Lower lobe of right lung (tissue), 2 donors: ENCODE results near the gene VSTM2B. TPM values are rescaled to one million over a fixed set of nuclear protein-coding genes. Genes with fewer than 3 reads are reported as not detected.

Experiments
- ATAC-seq, 2 donors: fragments of 200-7000 bp; cut with Tn5 transposase; one replicate each; pipeline ENCODE4 v1.9.1; 2020 to 2022; ENCODE audit warnings: mild to moderate bottlenecking in 2 of 2, moderate library complexity in 2 of 2
- DNase-seq: peaks from one replicate; pipeline ENCODE4 v3.0.0-alpha.2; 2020
- H3K27ac ChIP-seq: fragments of 200-600 bp; one replicate; pipeline ENCODE4 v1.8.0; 2022
- H3K27me3 ChIP-seq: fragments of 200-600 bp; one replicate; pipeline ENCODE4 v1.8.0; 2022; ENCODE audit warnings: low read depth
- H3K36me3 ChIP-seq: fragments of 200-600 bp; one replicate; pipeline ENCODE4 v1.8.0; 2022; ENCODE audit warnings: mild to moderate bottlenecking
- H3K4me1 ChIP-seq: fragments of 200-600 bp; one replicate; pipeline ENCODE4 v1.8.0; 2022
- H3K4me3 ChIP-seq: fragments of 200-600 bp; one replicate; pipeline ENCODE4 v1.8.0; 2022; ENCODE audit warnings: mild to moderate bottlenecking
- H3K9me3 ChIP-seq: fragments of 200-600 bp; one replicate; pipeline ENCODE4 v1.8.0; 2022
- intact Hi-C: fragments of 100-400 bp; cut with DNase I; formaldehyde crosslinking; loops from one replicate; pipeline ENCODE4 v1.11.0; 2022
- total RNA-seq: library from RNA; stranded (reverse); fragmentation: NEBNext Ultra II Directional; extraction: Animal tissue kit (Norgen Biotek cat#: 25700); gene quantifications from one replicate; pipeline ENCODE4 v1.2.1, GENCODE V29; 2021
- TF ChIP-seq, protein P1 (sequence below): fragments of 200-600 bp; IDR thresholded peaks from one replicate; pipeline ENCODE4 v1.8.0; 2022; ENCODE audit warnings: antibody characterized with exemption, mild to moderate bottlenecking
- donor health status: DM: no; HTN: yes; CAD: no; lungs with severe emphysema.

Gene VSTM2B
- total RNA-seq, 1 donor from 2014 or later, result not detected

DNA sequence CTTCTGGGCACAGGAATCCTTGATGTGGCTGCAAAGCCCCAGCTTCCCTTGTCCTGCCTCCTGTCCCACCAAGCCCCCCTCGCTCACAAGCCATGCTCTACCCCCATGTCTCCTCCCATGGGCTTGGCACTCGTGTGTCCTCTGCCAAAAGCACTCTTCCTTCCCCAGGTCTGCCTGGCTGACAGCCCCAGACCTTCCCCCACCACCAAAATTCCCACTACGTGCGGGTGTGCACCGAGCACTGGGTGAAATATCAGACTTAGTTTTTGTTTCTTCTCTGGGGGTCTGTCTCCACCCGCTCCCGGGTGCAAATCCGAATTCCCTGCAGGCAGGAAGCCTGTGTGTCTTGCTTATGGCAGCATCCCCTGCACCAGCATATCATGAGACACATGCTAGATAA is 5.9 kb upstream of the VSTM2B start:
- DNase-seq, result peak; percentile 14
- ATAC-seq, result no peak
- Histone ChIP-seq H3K9me3 (no peaks in the 10 kb centered on the region), H3K36me3 (no peaks in the 10 kb centered on the region), H3K27me3 (peaks cover 60% of the 10 kb centered on the region), H3K4me1 (no peaks in the 10 kb centered on the region), H3K27ac (no peak overlapping the region), H3K4me3 (no peak overlapping the region)
- TF ChIP-seq, protein P1, sequence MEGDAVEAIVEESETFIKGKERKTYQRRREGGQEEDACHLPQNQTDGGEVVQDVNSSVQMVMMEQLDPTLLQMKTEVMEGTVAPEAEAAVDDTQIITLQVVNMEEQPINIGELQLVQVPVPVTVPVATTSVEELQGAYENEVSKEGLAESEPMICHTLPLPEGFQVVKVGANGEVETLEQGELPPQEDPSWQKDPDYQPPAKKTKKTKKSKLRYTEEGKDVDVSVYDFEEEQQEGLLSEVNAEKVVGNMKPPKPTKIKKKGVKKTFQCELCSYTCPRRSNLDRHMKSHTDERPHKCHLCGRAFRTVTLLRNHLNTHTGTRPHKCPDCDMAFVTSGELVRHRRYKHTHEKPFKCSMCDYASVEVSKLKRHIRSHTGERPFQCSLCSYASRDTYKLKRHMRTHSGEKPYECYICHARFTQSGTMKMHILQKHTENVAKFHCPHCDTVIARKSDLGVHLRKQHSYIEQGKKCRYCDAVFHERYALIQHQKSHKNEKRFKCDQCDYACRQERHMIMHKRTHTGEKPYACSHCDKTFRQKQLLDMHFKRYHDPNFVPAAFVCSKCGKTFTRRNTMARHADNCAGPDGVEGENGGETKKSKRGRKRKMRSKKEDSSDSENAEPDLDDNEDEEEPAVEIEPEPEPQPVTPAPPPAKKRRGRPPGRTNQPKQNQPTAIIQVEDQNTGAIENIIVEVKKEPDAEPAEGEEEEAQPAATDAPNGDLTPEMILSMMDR, result no peak
- intact Hi-C loops, result no loop called here

DNA sequence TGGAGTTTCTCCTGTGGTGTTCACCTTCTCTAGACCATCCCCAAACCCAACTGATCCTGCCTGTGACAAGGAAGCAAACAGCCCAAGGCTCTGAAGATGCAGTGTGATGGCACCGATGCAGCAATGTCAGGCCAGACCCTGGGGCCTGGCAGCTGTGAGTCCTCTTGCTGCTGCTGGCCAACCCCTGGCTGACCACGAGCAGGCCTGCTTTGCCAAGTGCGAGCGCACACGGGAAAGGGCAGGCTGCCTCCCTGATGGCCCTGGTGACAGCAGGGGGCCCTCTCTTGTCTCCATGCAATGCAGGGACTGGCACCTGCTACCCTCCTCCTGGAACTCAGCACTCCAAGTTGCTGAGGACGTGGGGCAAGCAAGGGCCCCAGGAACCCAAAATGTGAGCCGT is 5.4 kb upstream of the VSTM2B start:
- Histone ChIP-seq H3K9me3 (no peaks in the 10 kb centered on the region), H3K4me1 (no peaks in the 10 kb centered on the region), H3K27me3 (peaks cover 65% of the 10 kb centered on the region), H3K36me3 (no peaks in the 10 kb centered on the region), H3K27ac (no peak overlapping the region), H3K4me3 (no peak overlapping the region)
- intact Hi-C loops, result no loop called here
- ATAC-seq (no peak), DNase-seq (peak; percentile 21)
- TF ChIP-seq, protein P1, result no peak

DNA sequence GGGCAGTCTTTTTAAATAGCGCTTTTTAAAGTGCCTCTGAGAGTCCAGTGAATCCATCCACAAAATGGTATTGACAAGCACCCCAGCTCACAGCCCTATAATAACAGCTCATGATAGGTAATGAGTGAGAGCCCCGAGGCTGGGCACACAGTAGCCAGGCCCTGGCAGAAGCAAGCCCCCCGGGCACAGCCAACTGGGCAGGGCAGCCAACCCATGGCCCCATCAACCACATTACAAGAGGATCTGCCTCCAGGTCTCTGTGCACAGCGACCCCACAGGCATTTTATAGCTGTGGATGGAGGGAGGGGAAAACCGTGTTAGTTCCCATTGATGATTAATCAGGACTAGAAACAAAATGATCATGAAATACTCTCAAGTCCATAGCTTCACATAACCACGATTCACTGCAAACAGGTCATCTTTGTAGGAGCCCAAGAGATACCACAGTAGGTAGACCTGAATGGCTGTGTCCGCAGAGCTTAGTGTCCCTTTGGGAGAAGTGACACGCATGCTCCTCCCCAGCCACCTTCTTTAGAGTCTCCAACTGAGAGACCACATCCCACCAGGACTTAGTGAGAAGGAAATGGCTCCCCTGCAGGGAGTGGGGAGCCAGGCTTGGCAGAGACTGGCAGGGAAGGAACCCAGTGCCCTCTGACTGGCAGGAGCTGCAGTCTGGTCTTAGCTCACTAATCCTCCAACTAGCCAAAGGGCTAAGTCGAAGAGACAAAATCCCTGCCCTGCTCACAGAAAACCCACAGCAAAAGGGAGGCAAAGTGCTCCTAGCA is 4.3 kb upstream of the VSTM2B start:
- TF ChIP-seq, protein P1, result no peak
- Histone ChIP-seq H3K9me3 (no peaks in the 10 kb centered on the region), H3K27me3 (peaks cover 75% of the 10 kb centered on the region), H3K4me3 (no peak overlapping the region), H3K4me1 (peaks cover under 1% of the 10 kb centered on the region), H3K27ac (no peak overlapping the region), H3K36me3 (no peaks in the 10 kb centered on the region)
- intact Hi-C loops, result no loop called here
- DNase-seq (peak; percentile 38), ATAC-seq (no peak)

DNA sequence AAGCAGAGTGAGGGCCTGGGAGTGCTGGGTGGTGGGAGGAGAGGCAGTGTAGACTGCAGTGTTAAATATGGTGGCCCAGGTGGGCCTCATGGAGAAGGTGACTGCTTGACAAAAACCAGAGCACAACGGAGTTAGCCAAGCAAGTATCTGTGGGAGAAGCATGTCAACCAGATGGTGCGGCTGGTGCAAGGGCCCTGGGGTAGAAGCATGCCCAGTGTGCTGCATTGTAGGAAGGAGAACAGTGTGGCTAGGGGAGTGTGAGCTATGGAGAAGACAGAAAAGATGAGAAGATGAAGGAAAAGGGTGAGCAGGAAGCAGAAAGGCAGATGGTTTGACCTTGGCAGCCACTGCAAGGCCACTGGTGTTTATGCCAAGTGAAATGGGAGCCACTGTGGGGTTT is 2.2 kb upstream of the VSTM2B start:
- intact Hi-C loops, result no loop called here
- Histone ChIP-seq H3K27ac (no peak overlapping the region), H3K4me1 (peaks cover 13% of the 10 kb centered on the region), H3K4me3 (no peak overlapping the region), H3K27me3 (peaks cover 84% of the 10 kb centered on the region), H3K36me3 (no peaks in the 10 kb centered on the region), H3K9me3 (no peaks in the 10 kb centered on the region)
- DNase-seq (peak; percentile 9), ATAC-seq (no peak)
- TF ChIP-seq, protein P1, result no peak

DNA sequence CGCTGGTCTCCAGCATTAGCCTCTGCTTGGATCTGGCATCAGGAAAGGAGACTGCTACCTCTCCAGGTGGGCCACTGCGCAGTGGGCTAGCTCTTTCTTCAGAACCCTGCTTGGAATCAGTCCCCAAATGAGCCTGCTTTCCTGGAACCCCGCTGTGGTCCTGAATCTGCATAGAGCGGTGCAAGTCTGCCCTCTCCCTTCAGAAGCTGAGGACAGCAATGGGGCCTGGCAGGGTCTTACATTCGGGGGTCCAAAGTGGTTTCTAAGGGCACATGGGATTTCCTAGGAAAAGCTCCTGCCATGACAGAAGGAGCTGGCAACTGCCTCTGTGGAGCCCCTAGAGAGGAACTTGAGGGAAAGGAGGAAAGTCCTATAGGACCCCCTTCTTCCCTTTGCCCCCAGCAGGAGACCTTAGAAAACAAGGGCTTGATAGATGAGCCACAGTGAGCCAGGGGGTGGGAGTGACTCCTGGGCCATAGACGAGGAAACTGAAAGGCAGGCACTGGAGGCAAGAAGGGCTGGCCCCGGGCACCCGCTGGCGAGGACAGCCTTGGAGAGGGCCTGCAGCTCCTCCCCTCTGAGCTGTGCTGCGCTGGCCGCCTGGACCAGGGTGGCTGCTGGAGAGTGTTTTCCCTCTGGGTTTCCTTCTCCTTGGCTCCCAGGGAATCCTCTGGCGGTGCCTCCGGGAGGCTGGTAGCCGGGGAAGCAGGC is 1.4 kb upstream of the VSTM2B start:
- no peak for ATAC-seq
- H3K27me3 ChIP-seq, result peaks cover 89% of the 10 kb centered on the region
- no peak overlapping the region for H3K27ac ChIP-seq
- no peaks in the 10 kb centered on the region for H3K9me3 ChIP-seq
- intact Hi-C loops, result no loop called here
- peaks cover 18% of the 10 kb centered on the region for H3K4me1 ChIP-seq
- H3K36me3 ChIP-seq, result no peaks in the 10 kb centered on the region
- peak; percentile 18 for DNase-seq
- TF ChIP-seq, protein P1, result no peak
- no peak overlapping the region for H3K4me3 ChIP-seq
